Midbrain (tissue), 1 donor: Measurements from ENCODE around the gene MEGF9.
A peak's percentile ranks its signal among the peaks of the same experiment; 100 is the strongest.
"Not testable (repeated sequence)": the region's sequence is repeated elsewhere in the genome, so short reads cannot be mapped to it uniquely, and the experiment has no call there.

ENCODE experiments used
- DNase-seq: peaks from one replicate; lab custom pipeline; 2025; lab: John Stamatoyannopoulos, UW

The MEGF9 gene

DNA sequence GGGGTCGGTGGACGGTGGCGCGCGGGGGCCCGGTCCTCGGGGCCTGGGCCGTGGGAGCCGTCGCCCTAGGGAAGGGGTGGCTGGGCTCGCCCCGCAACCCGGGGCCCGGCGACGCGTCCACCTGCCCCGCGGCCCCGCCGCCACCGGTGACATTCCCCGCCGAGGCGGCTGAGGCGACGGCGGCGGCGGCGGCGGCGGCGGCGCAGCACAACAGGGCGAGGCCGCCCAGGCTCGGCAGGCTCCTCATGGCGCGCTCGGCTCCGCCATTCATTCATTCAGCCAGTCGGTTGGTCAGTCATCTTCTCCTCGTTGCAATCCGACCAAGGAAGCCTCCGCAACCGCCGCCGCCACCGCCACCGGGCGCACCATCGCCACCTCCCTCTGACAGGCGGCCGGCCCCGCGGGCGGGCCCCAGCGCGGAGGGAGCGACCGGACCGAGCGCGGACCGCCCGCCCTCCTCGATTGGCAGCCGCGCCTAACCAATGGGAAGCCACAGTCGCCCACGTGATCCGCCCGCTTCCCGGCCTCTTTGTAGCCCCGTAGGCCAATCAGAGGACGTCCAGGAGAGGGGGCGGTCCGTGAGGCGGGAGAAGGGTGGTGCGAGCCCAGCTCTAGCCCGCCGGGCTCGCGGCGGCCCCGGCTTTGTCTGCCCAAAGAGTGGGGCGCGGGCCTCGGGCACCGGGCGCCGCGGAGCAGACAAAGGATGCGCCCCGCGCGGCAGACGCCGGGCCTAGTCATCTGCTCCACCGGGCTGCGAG is at the start of gene MEGF9:
TSS of gene MEGF9 (minus strand) at position 383 of the 758 bp plus-strand sequence. CDS start at position 271, 112 bp downstream.
- peak; percentile 99 for DNase-seq

DNA sequence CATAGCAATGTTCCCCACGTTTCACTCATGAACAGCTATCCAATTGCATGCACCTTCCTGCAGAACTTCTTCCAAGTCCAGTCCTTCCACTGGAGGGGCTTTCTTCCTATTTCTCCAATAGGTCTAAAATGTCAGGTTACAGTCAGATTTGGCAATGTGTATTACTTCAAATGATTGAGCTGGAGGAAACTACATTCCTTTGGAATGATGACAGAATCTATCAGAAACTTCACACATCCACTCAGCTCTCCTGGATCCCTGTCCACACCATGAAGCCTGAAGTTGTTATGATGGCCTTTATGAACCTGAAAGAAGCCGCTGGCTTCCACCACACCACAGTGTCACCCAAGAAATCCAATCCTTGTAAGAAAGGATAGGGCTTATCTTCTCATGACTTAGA is 46.7 kb upstream of the MEGF9 start:
- DNase-seq, result no peak

- no peak for DNase-seq
Measured at GRCh38 chr9:120759755-120760400, 45.6 kb upstream of the MEGF9 start.

DNA sequence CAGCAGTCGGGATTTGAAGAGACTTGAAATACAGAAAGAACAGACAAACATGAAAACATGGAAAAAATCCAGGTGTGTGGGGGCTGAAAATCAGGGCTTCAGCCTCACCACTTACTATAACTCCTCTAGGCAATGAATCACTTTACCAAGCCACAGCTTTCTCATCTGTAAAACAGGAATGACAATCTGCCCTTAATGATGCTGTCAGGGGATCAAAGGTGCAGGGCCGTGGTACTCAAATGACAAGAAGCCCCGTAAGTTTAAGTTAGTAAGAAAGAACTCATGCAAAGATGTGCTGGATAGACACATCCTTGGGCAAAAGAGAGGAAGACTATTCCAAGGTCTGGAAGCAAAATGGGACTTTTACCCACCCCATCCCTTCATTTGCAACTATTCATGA is 44.3 kb upstream of the MEGF9 start:
- no peak for DNase-seq

GRCh38 chr9:120757026-120757913 is 43.0 kb upstream of the MEGF9 start:
- DNase-seq, result no peak

- DNase-seq, result no peak
Measured at GRCh38 chr9:120756531-120756930, 42.3 kb upstream of the MEGF9 start.

DNA sequence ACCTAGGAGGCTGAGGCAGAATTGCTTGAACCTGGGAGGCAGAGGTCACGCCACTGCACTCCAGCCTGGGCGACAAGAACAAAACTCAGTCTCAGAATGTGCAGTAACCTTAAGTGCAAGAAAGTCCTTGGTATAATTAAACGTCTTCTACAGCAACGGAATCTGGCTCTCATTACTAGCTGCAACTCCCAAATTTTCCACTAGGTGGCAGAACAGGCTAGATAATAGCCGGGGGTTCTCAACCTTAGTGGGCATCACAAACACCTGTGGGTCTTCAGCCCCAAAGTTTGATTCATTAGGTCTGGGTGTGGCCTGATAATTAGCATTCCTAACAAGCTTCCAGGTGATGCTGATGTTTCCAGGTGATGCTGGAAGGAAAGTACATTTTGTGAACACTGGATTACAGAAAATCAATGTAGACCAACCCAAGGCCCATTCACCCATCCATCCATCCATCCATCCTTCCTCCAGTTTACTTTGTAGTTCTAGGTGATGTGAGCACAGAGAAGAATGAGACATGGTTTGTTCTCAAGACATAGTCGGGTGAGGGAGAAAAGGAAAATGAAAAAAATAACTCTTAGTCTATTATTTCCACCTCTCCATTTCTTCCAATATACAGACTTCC is 41.7 kb upstream of the MEGF9 start:
- peak; percentile 73 for DNase-seq

GRCh38 chr9:120755044-120755443 is 40.8 kb upstream of the MEGF9 start:
- DNase-seq, result no peak

DNA sequence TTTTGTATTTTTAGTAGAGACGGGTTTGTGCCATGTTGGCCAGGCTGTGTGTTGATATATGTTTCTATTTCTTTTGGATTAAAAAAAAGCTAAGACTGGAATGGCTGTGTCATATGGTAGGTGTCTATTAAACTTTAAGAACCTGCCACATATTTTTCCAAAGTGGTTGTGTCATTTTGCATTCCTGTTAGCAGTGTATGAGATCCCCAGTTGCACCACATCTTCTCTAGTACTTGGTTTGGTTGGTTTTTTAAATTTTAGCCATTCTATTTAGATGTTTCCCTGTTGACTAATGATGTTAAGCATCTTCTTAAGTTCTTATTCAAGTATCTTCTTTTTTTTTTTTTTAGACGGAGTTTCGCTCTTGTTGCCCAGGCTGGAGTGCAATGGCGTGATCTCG is 36.2 kb upstream of the MEGF9 start:
- no peak for DNase-seq

DNA sequence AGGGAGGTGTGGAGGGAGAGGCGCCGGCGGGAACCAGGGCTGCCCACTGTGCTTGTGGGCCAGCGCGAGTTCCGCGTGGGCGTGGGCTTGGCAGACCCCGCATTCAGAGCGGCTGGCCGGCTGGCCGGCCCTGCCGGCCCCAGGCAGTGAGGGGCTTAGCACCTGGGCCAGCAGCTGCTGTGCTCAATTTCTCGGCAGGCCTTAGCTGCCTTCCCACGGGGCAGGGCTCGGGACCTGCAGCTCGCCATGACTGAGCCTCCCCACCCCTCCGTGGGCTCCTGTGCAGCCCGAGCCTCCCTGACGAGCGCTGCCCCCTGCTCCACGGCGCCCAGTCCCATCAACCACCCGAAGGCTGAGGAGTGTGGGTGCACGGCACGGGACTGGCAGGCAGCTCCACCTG is 32.1 kb upstream of the MEGF9 start:
- not testable (repeated sequence) for DNase-seq

GRCh38 chr9:120745278-120745677 is 31.0 kb upstream of the MEGF9 start:
- DNase-seq, result no peak

DNA sequence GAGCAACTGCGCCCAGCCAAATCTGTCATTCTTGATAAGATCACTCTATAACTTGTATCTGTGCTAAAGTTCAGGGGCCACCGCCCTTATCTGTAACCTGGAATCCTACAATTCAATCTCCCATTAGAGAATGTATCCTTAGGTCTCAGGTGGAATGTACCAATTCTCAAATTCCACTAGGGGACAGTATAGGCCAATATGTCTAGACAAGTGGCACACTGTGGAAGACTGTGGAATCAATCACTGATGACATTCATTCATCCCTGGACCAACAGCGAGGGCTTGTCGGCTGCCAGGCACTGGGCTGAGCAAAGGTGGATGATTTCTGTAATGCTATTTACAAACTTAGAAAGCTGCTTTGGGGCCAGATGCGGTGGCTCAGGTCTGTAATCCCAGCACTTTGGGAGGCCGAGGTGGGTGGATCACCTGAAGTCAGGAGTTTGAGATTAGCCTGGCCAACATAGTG is 28.7 kb upstream of the MEGF9 start:
- no peak for DNase-seq

- DNase-seq, result no peak
Measured at GRCh38 chr9:120741701-120742100, 27.4 kb upstream of the MEGF9 start.

DNA sequence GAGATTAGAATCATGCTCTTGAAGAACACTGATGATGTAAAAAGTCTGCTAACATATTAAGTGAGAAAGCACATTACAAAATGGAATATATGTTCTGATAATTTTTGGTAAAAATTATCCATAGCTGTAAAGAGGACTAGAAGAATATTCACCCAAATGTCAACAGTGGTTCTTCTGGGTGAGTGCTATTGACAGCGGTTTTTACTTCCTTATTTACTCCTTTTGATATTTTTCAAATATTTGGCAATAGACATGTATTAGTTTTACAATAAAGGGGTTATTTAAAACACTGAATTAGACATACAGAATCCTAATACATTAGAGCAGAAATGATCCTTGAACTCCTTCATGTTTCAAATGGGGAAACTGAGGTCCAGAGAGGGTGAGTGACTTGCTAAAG is 26.9 kb upstream of the MEGF9 start:
- DNase-seq, result no peak

- DNase-seq, result no peak
Measured at GRCh38 chr9:120740132-120740531, 25.9 kb upstream of the MEGF9 start.

- DNase-seq, result no peak
Measured at GRCh38 chr9:120737416-120738165, 23.3 kb upstream of the MEGF9 start.

- no peak for DNase-seq
Measured at GRCh38 chr9:120736881-120737280, 22.6 kb upstream of the MEGF9 start.

DNA sequence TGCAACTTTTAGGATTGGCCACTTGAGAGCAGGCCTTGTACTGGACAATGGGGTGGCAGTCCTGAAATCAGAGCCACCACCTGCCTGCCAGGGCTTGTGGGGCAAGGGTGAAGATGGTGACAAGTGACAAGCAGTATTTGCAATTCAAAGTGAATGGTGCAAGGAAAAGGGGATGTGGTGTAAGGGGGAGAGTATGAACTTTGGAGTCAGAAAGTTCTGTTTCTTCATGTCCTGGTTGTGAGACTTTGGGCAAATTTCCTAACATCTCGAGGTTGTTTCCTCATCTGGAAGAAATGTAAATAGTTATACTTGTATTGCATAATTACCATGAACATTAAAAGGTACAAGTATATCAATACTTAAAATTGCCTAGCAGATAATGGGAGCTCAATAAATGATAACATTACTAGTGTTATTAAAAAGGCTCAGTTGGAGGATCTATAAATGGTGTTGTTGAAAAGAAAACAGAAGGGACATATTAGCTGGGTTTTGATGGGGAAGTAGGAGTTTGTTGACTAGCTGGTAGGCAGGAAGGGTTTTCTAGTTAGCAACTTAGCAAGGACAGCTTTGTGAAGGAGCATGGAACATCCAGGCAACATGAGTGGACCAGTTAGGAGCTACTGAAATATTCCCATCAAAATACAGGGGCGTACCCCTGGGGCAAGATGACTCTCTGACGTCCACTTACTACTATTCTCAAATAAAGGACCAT is 21.3 kb upstream of the MEGF9 start:
- DNase-seq, result no peak

- no peak for DNase-seq
Measured at GRCh38 chr9:120734607-120735410, 20.5 kb upstream of the MEGF9 start.

DNA sequence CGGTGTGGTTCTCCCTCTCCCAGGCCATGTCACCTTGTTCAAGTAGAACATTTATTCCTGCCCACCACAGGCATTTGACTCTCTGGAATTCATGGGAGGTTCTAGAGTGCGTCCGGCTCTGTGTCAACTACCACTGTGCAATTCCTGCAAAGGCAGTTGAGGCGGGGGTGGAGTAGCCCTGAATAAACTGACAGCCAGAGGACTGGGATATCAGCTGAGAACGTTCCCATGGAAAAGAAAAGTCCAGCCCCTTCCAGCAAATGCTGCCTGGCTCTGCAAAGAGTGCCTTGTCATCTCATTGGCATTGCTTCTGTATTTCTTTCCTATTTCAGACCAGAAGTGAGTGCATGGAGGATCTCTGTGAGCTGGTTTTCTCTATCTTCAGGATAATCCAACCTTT is 18.9 kb upstream of the MEGF9 start:
- peak; percentile 41 for DNase-seq
